WTC11 (cell line): ENCODE results near the gene MMRN1. TPM values are rescaled to one million over a fixed set of nuclear protein-coding genes. Genes with fewer than 3 reads are reported as not detected.

Experiments
- ATAC-seq: fragments of 200-7000 bp; cut with Tn5 transposase; 2 replicates; pipeline ENCODE4 v1.10.0; 2021; ENCODE audit warnings: mild to moderate bottlenecking, moderate library complexity
- CTCF ChIA-PET: fragments of 300-600 bp; sonication (Branson Sonifier 250); formaldehyde crosslinking; loops from one replicate; lab custom pipeline; 2021; ENCODE audit warnings: antibody characterized with exemption; lab: Charles Lee
- POLR2A ChIA-PET: fragments of 350-600 bp; sonication (Branson Sonifier 250); formaldehyde crosslinking; loops from one replicate; lab custom pipeline; 2021; ENCODE audit warnings: antibody characterized with exemption; lab: Charles Lee
- DNase-seq: peaks from one replicate; pipeline ENCODE4 v3.0.0; 2021; ENCODE audit warnings: low spot score
- H3K27ac Mint-ChIP-seq: 2 replicates; pipeline ENCODE4 v1.8.0; 2021; ENCODE audit warnings: mixed read lengths
- H3K27me3 Mint-ChIP-seq: 2 replicates; pipeline ENCODE4 v1.8.0; 2021; ENCODE audit warnings: low read depth, mild to moderate bottlenecking, moderate library complexity, mixed read lengths
- H3K36me3 Mint-ChIP-seq: 2 replicates; pipeline ENCODE4 v1.8.0; 2021; ENCODE audit warnings: mixed read lengths
- H3K4me1 Mint-ChIP-seq: 2 replicates; pipeline ENCODE4 v1.8.0; 2022; ENCODE audit warnings: mixed read lengths
- H3K4me3 Mint-ChIP-seq: 2 replicates; pipeline ENCODE4 v1.8.0; 2021; ENCODE audit warnings: mild to moderate bottlenecking, moderate library complexity, mixed read lengths
- H3K9me3 Mint-ChIP-seq: 2 replicates; pipeline ENCODE4 v1.8.0; 2021; ENCODE audit warnings: mixed read lengths
- CREM ChIP-seq: sonication (generic); formaldehyde crosslinking; IDR thresholded peaks from 2 replicates; pipeline ENCODE4 v1.8.1; 2022; ENCODE audit warnings: mild to moderate bottlenecking, missing genetic modification reagents, moderate library complexity
- FOXK1 ChIP-seq: sonication (generic); formaldehyde crosslinking; IDR thresholded peaks from 2 replicates; pipeline ENCODE4 v1.8.0; 2022; ENCODE audit warnings: mild to moderate bottlenecking, moderate library complexity, missing genetic modification reagents
- GRHL2 ChIP-seq: fragments of 250-450 bp; sonication (Bioruptor Pico); IDR thresholded peaks from 2 replicates; pipeline ENCODE4 v1.8.0; 2022; ENCODE audit warnings: mild to moderate bottlenecking, moderate library complexity; ENCODE audit not compliant: insufficient replicate concordance, severe bottlenecking
- IRF2 ChIP-seq: sonication (generic); formaldehyde crosslinking; IDR thresholded peaks from 2 replicates; pipeline ENCODE4 v1.8.0; 2022; ENCODE audit warnings: low read depth, missing genetic modification reagents, borderline replicate concordance
- MXD4 ChIP-seq: fragments of 250-450 bp; sonication (Bioruptor Pico); IDR thresholded peaks from 2 replicates; pipeline ENCODE4 v1.8.0; 2021; ENCODE audit warnings: mild to moderate bottlenecking, moderate library complexity, borderline replicate concordance
- NFATC4 ChIP-seq: fragments of 250-450 bp; sonication (Bioruptor Pico); IDR thresholded peaks from 2 replicates; pipeline ENCODE4 v1.9.0; 2021; ENCODE audit warnings: mild to moderate bottlenecking
- NR2C2 ChIP-seq: sonication (generic); formaldehyde crosslinking; IDR thresholded peaks from 2 replicates; pipeline ENCODE4 v1.8.0; 2022; ENCODE audit warnings: mild to moderate bottlenecking, missing genetic modification reagents
- SMAD4 ChIP-seq: sonication (generic); formaldehyde crosslinking; IDR thresholded peaks from 2 replicates; pipeline ENCODE4 v1.8.0; 2022; ENCODE audit warnings: mild to moderate bottlenecking, missing genetic modification reagents
- SP1 ChIP-seq: sonication (generic); formaldehyde crosslinking; conservative IDR thresholded peaks from 2 replicates; pipeline ENCODE4 v1.8.1; 2022; ENCODE audit warnings: missing genetic modification reagents
- TEAD4 ChIP-seq: sonication (generic); formaldehyde crosslinking; IDR thresholded peaks from 2 replicates; pipeline ENCODE4 v1.8.0; 2022; ENCODE audit warnings: mild to moderate bottlenecking, missing genetic modification reagents
- TP53 ChIP-seq: sonication (generic); formaldehyde crosslinking; IDR thresholded peaks from 2 replicates; pipeline ENCODE4 v1.8.1; 2023; ENCODE audit warnings: mild to moderate bottlenecking, missing genetic modification reagents
- ZBTB21 ChIP-seq: sonication (generic); formaldehyde crosslinking; IDR thresholded peaks from 2 replicates; pipeline ENCODE4 v1.8.1; 2023; ENCODE audit warnings: mild to moderate bottlenecking, missing genetic modification reagents, borderline replicate concordance
- ZNF416 ChIP-seq: fragments of 250-450 bp; sonication (Bioruptor Pico); IDR thresholded peaks from 2 replicates; pipeline ENCODE4 v1.9.0; 2021; ENCODE audit warnings: mild to moderate bottlenecking, inconsistent platforms
- total RNA-seq: library from RNA; stranded (reverse); gene quantifications from 3 replicates; pipeline ENCODE4 v1.2.3, GENCODE V29; 2021
- TF ChIP-seq, protein P1 (sequence below): sonication (generic); formaldehyde crosslinking; IDR thresholded peaks from 2 replicates; pipeline ENCODE4 v1.8.0; 2023; ENCODE audit warnings: missing genetic modification reagents, mild to moderate bottlenecking, borderline replicate concordance
- TF ChIP-seq, protein P2 (sequence below): sonication (generic); formaldehyde crosslinking; IDR thresholded peaks from 2 replicates; pipeline ENCODE4 v1.8.1; 2023; ENCODE audit warnings: mild to moderate bottlenecking, missing genetic modification reagents
- TF ChIP-seq, protein P3 (sequence below): fragments of 250-450 bp; sonication (Bioruptor Pico); IDR thresholded peaks from 2 replicates; pipeline ENCODE4 v1.8.0; 2021; ENCODE audit warnings: mild to moderate bottlenecking

The MMRN1 gene
- total RNA-seq, 1 experiment from 2014 or later, result not detected

DNA sequence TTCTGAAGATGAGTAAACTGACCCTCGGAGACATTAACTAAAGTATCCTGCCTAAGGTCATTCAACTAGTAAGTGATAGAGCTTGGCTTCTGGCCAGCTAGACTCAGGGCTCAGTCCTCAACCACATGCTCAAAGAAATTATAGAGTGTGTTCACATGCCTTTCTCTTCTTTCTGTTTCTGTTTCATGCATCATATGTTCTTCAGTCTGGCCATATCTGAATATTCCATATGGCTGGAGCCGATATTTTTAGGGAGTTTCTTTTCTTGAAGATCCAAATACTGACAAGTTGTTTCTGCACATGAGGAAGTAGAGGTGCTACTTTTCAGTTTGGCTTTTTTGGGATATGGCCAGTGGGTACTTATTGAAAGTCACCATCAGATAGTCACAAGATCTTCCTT lies 44.9 kb downstream of the MMRN1 start:
- no peaks in the 10 kb centered on the region for H3K27me3 Mint-ChIP-seq
- CTCF ChIA-PET, result no interaction called here
- no peak for ATAC-seq

DNA sequence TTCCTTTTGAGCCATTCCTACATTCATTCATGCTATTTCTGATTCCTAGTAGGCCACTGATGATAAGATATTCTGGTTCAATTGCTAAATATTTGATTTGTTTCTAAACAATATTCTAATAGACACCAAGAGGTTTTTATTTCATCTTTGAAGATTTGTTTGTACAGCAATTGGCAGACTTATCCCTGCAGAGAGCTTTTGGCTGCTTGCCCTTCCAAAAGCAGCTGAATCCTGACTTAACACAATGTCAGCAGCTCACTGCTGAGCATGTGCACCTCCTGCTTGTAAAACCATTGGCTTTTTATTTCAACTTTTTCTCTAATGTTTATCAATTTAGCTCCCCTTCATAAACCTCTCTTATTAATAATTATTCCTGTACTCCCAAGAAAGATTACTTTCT lies 45.3 kb downstream of the MMRN1 start:
- no peak for DNase-seq
- H3K9me3 Mint-ChIP-seq, result no peaks in the 10 kb centered on the region
- TF ChIP-seq, protein P1, sequence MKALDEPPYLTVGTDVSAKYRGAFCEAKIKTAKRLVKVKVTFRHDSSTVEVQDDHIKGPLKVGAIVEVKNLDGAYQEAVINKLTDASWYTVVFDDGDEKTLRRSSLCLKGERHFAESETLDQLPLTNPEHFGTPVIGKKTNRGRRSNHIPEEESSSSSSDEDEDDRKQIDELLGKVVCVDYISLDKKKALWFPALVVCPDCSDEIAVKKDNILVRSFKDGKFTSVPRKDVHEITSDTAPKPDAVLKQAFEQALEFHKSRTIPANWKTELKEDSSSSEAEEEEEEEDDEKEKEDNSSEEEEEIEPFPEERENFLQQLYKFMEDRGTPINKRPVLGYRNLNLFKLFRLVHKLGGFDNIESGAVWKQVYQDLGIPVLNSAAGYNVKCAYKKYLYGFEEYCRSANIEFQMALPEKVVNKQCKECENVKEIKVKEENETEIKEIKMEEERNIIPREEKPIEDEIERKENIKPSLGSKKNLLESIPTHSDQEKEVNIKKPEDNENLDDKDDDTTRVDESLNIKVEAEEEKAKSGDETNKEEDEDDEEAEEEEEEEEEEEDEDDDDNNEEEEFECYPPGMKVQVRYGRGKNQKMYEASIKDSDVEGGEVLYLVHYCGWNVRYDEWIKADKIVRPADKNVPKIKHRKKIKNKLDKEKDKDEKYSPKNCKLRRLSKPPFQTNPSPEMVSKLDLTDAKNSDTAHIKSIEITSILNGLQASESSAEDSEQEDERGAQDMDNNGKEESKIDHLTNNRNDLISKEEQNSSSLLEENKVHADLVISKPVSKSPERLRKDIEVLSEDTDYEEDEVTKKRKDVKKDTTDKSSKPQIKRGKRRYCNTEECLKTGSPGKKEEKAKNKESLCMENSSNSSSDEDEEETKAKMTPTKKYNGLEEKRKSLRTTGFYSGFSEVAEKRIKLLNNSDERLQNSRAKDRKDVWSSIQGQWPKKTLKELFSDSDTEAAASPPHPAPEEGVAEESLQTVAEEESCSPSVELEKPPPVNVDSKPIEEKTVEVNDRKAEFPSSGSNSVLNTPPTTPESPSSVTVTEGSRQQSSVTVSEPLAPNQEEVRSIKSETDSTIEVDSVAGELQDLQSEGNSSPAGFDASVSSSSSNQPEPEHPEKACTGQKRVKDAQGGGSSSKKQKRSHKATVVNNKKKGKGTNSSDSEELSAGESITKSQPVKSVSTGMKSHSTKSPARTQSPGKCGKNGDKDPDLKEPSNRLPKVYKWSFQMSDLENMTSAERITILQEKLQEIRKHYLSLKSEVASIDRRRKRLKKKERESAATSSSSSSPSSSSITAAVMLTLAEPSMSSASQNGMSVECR (CRISPR knock-in tag), result no peak
- TF ChIP-seq TEAD4 (CRISPR knock-in tag) (no peak), SMAD4 (no peak), MXD4 (CRISPR knock-in tag) (no peak), ZNF416 (CRISPR knock-in tag) (no peak)
- TF ChIP-seq, protein P2, sequence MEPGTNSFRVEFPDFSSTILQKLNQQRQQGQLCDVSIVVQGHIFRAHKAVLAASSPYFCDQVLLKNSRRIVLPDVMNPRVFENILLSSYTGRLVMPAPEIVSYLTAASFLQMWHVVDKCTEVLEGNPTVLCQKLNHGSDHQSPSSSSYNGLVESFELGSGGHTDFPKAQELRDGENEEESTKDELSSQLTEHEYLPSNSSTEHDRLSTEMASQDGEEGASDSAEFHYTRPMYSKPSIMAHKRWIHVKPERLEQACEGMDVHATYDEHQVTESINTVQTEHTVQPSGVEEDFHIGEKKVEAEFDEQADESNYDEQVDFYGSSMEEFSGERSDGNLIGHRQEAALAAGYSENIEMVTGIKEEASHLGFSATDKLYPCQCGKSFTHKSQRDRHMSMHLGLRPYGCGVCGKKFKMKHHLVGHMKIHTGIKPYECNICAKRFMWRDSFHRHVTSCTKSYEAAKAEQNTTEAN, result no peak
- TF ChIP-seq, protein P3, sequence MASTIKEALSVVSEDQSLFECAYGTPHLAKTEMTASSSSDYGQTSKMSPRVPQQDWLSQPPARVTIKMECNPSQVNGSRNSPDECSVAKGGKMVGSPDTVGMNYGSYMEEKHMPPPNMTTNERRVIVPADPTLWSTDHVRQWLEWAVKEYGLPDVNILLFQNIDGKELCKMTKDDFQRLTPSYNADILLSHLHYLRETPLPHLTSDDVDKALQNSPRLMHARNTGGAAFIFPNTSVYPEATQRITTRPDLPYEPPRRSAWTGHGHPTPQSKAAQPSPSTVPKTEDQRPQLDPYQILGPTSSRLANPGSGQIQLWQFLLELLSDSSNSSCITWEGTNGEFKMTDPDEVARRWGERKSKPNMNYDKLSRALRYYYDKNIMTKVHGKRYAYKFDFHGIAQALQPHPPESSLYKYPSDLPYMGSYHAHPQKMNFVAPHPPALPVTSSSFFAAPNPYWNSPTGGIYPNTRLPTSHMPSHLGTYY (CRISPR knock-in tag), result no peak
- TF ChIP-seq, all 79 proteins: peak for 0
- CTCF ChIA-PET, result no interaction called here
- Mint-ChIP-seq H3K4me3 (no peak overlapping the region), H3K36me3 (no peaks in the 10 kb centered on the region), H3K27me3 (no peaks in the 10 kb centered on the region), H3K27ac (no peak overlapping the region), H3K4me1 (no peaks in the 10 kb centered on the region)
- POLR2A ChIA-PET, result no interaction called here
- ATAC-seq, result no peak

More for the DNA sequence above, 44.9 kb downstream of the MMRN1 start:
- Mint-ChIP-seq H3K4me1 (no peaks in the 10 kb centered on the region), H3K9me3 (no peaks in the 10 kb centered on the region), H3K4me3 (no peak overlapping the region), H3K36me3 (no peaks in the 10 kb centered on the region), H3K27ac (no peak overlapping the region)
- POLR2A ChIA-PET, result no interaction called here
- TF ChIP-seq MXD4 (CRISPR knock-in tag), result no peak
- no peak for TF ChIP-seq ZBTB21 (CRISPR knock-in tag)
- no peak for TF ChIP-seq GRHL2 (CRISPR knock-in tag)
- no peak for TF ChIP-seq SP1 (CRISPR knock-in tag)
- no peak for TF ChIP-seq NFATC4 (CRISPR knock-in tag)
- no peak for TF ChIP-seq NR2C2 (CRISPR knock-in tag)
- no peak for TF ChIP-seq FOXK1 (CRISPR knock-in tag)
- no peak for DNase-seq

DNA sequence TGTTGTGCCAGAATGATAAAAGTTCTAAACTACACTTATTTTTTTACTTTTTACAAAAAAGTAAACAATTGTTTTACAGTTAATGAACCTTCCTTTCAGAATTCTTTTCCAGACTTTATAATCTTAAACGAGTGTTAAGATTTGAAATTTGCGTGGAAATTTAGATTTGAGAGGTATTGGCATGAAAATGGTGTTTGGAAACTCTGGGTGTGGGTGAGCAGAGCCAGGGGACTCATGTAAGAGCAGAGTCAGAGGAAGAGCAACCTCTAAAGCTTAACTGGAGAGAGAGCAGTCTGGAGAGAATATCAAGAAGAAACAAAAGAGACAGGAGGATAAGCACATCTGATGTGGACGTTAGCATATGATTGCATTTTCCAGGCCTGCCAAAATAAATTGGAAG lies 48.2 kb downstream of the MMRN1 start:
- H3K4me3 Mint-ChIP-seq, result no peak overlapping the region
- no peaks in the 10 kb centered on the region for H3K9me3 Mint-ChIP-seq
- H3K4me1 Mint-ChIP-seq, result no peaks in the 10 kb centered on the region
- no peak overlapping the region for H3K27ac Mint-ChIP-seq
- no peaks in the 10 kb centered on the region for H3K36me3 Mint-ChIP-seq
- no peak for TF ChIP-seq NFATC4 (CRISPR knock-in tag)
- no peak for TF ChIP-seq TEAD4 (CRISPR knock-in tag)
- no peak for TF ChIP-seq CREM (CRISPR knock-in tag)
- TF ChIP-seq IRF2 (CRISPR knock-in tag), result no peak
- no peak for TF ChIP-seq TP53 (CRISPR knock-in tag)
- DNase-seq, result no peak
- ATAC-seq, result no peak
- ChIA-PET CTCF (no interaction called here), POLR2A (no interaction called here)
- H3K27me3 Mint-ChIP-seq, result no peaks in the 10 kb centered on the region
